ENCODE measurements around the gene TM7SF2.

Gene TM7SF2

DNA sequence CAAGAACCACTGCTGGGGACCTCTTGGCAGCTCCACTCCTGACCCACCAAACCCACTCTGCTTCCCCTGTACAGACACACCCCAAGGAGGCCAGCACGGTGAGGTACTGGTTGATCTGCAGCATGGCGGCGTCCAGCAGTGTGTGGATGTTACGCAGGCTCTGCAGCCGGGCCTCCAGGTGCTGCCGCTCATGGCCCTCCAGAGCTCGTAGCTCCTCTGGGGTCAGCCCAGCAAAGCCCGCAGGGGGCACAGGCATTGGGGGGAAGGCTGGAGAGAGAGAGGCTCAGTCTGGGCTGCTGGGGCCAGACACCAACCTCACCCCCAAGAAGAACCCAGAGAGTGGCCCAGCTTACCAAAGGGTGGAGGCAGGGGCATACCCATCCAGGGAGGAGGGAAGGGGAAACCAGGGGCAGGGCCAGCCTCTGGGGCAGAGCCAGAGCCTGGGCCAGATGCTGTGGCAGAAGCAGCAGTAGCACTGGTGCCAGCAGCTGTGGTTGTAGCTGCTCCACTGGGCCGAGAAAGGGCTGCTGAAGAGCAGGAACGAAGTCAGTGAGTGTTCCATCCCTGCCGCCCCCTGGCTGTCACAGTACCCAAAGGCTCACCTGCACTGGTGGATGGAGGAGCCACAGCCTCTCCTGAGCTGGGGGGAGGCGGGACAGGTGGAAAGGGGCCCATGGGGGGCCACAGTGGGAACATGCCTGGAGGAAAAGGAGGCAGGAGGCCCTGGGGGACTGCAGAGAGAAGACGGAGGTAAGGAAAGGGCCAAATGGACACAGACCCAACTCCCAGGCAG lies 18.2 kb downstream of the TM7SF2 start:
- no peaks in the 10 kb centered on the region for H3K9me3 ChIP-seq (ENCODE audit: control insufficient read depth in 1 of 2, low read length in 2 of 2)
- peaks cover 21 to 30% of the 10 kb centered on the region in 2 donors for H3K4me1 ChIP-seq (ENCODE audit: control insufficient read depth in 1 of 2, insufficient read depth in 2 of 2, low read length in 2 of 2)
- H3K27me3 ChIP-seq (ENCODE audit: control insufficient read depth in 1 of 2, insufficient read depth in 2 of 2, low read length in 2 of 2): no peaks in the 10 kb centered on the region
- no peak overlapping the region for H3K27ac ChIP-seq (ENCODE audit: low read depth, low read length)
- peaks cover 61 to 81% of the 10 kb centered on the region in 2 donors for H3K36me3 ChIP-seq (ENCODE audit: control insufficient read depth in 1 of 2, insufficient read depth in 2 of 2, low read length in 2 of 2)
- no peak overlapping the region for H3K4me3 ChIP-seq (ENCODE audit: low read depth in 1 of 2, low read length in 2 of 2)
- H3K9ac ChIP-seq (ENCODE audit: low read depth in 1 of 2, low read length in 2 of 2): no peak overlapping the region

DNA sequence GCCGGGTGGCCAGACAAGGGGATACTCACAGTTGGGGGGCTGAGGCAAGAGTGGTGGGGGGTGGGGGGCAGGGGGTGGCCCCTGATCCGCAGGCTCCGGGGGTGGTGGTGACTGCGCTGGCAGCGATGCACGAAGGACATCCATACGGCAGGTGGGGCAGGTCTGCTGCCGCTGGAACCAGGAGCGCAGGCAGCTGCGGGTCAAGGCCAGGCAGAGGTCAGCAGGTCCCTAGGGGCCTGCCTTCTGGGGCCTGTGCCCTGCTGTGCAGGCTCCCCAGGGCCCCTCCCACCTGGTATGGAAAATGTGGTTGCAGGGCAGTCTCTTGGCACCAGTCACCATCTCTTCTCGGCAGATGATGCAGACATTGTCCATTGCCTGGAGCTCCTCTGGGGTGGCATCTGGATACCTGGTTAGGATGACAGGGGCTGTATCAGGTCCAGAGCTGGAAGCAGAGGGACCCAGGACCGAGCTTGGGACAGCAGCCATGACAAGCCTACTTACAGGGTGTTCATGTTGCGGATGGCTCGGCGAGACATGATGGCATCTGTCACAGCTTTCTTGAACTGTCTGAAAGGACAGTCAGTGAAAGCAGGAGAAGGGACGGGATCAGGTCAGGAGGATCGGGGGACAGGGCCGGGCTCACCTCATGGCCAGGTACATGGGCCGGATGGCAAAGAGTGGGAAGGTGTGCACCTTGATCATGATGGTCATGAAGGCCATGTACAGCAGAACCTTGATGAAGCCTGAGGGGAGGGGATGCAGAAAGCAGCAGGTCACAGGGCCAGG lies 19.2 kb downstream of the TM7SF2 start:
- Histone ChIP-seq H3K4me3 (ENCODE audit: low read depth in 1 of 2, low read length in 2 of 2) (no peak overlapping the region), H3K9me3 (ENCODE audit: control insufficient read depth in 1 of 2, low read length in 2 of 2) (no peaks in the 10 kb centered on the region), H3K27me3 (ENCODE audit: control insufficient read depth in 1 of 2, insufficient read depth in 2 of 2, low read length in 2 of 2) (no peaks in the 10 kb centered on the region), H3K4me1 (ENCODE audit: control insufficient read depth in 1 of 2, insufficient read depth in 2 of 2, low read length in 2 of 2) (peaks cover 26 to 37% of the 10 kb centered on the region in 2 donors), H3K36me3 (ENCODE audit: control insufficient read depth in 1 of 2, insufficient read depth in 2 of 2, low read length in 2 of 2) (peaks cover 52 to 71% of the 10 kb centered on the region in 2 donors), H3K27ac (ENCODE audit: low read depth, low read length) (no peak overlapping the region), H3K9ac (ENCODE audit: low read depth in 1 of 2, low read length in 2 of 2) (no peak overlapping the region)

DNA sequence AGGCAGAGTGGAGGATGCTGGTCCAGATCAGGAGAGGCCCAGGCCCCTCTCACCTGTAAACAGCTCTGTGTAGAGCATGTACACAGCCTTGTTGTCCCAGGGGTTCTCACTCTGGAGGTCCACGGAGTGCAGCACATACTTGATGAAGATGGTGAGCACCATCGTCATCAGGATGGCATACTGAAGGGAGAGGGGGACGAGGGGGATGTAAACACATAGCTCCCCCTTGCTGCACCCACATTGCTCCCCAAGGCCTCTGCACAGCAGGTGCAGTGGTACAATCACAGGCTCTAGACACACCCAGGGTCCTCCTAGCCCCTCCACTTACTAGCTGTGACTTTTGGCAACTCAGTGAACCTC lies 19.7 kb downstream of the TM7SF2 start:
- H3K4me3 ChIP-seq (ENCODE audit: low read depth in 1 of 2, low read length in 2 of 2): no peak overlapping the region
- no peaks in the 10 kb centered on the region for H3K27me3 ChIP-seq (ENCODE audit: control insufficient read depth in 1 of 2, insufficient read depth in 2 of 2, low read length in 2 of 2)
- peaks cover 31 to 41% of the 10 kb centered on the region in 2 donors for H3K4me1 ChIP-seq (ENCODE audit: control insufficient read depth in 1 of 2, insufficient read depth in 2 of 2, low read length in 2 of 2)
- H3K9ac ChIP-seq (ENCODE audit: low read depth in 1 of 2, low read length in 2 of 2): no peak overlapping the region
- peaks cover 51 to 65% of the 10 kb centered on the region in 2 donors for H3K36me3 ChIP-seq (ENCODE audit: control insufficient read depth in 1 of 2, insufficient read depth in 2 of 2, low read length in 2 of 2)
- no peak overlapping the region for H3K27ac ChIP-seq (ENCODE audit: low read depth, low read length)
- H3K9me3 ChIP-seq (ENCODE audit: control insufficient read depth in 1 of 2, low read length in 2 of 2): no peaks in the 10 kb centered on the region

DNA sequence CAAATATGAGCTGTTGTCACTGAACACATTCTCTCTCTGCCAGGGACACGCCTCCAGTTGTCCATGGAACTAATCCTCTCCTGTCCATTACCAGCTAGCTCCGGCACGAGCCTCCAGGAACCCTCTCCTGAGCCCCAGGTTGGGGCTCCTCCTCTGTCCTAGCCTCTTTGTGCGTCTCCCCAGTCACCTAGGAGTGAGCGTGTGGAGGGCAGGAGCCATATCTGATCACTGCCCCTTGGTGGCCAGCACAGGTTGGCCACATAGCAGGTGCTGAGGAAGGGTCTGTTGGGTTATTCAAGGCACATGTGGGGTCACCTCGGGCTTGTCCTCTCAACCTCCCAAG lies 20.2 kb downstream of the TM7SF2 start:
- peaks cover 47 to 61% of the 10 kb centered on the region in 2 donors for H3K36me3 ChIP-seq (ENCODE audit: control insufficient read depth in 1 of 2, insufficient read depth in 2 of 2, low read length in 2 of 2)
- no peak overlapping the region for H3K27ac ChIP-seq (ENCODE audit: low read depth, low read length)

DNA sequence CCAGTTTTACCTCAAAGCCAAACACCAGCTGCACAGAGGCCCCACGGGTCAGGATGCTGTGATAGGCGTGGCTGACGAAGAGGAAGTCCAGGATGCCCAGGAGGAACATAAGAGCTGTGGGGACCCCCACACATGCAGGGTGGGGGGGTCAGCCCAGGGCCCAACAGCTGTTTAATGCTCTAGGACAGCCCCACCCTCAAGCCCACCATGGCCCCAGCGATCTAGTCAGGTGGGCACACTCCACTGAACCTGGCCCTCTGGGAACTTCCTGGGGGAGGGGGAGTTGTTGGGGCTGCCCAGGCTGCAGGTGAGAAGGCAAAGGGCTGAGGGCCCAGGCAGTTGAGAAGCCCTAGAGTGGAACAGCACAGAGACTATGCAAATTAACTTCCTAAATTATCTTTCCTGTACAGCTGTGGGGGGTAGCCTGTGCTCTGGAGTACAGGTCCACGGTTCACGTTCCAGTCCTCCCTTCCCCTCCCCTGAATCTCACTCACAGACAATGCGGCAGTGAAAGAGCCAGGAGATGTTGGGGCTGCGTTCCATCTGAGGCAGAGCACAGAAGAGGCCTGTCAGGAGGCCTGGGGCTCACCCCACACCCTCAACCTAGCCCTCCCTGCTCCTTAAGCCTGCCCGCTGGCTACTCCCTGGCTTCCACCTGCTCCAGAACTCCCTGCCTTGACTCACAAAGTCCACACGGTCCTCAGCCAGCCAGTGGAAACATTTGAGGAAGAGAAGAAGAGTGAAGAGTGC lies 20.7 kb downstream of the TM7SF2 start:
- Histone ChIP-seq H3K9ac (ENCODE audit: low read depth in 1 of 2, low read length in 2 of 2) (peak overlapping the region; percentile 85 to 99), H3K4me1 (ENCODE audit: control insufficient read depth in 1 of 2, insufficient read depth in 2 of 2, low read length in 2 of 2) (peaks cover 31 to 46% of the 10 kb centered on the region in 2 donors), H3K4me3 (ENCODE audit: low read depth in 1 of 2, low read length in 2 of 2) (peak overlapping the region; percentile 78 to 94), H3K9me3 (ENCODE audit: control insufficient read depth in 1 of 2, low read length in 2 of 2) (no peaks in the 10 kb centered on the region), H3K27ac (ENCODE audit: low read depth, low read length) (peak overlapping the region; percentile 46), H3K36me3 (ENCODE audit: control insufficient read depth in 1 of 2, insufficient read depth in 2 of 2, low read length in 2 of 2) (peaks cover 45 to 55% of the 10 kb centered on the region in 2 donors), H3K27me3 (ENCODE audit: control insufficient read depth in 1 of 2, insufficient read depth in 2 of 2, low read length in 2 of 2) (no peaks in the 10 kb centered on the region)

More for the DNA sequence above, 20.2 kb downstream of the TM7SF2 start:
- Histone ChIP-seq H3K4me1 (ENCODE audit: control insufficient read depth in 1 of 2, insufficient read depth in 2 of 2, low read length in 2 of 2) (peaks cover 33 to 46% of the 10 kb centered on the region in 2 donors), H3K27me3 (ENCODE audit: control insufficient read depth in 1 of 2, insufficient read depth in 2 of 2, low read length in 2 of 2) (no peaks in the 10 kb centered on the region), H3K4me3 (ENCODE audit: low read depth in 1 of 2, low read length in 2 of 2) (no peak overlapping the region), H3K9me3 (ENCODE audit: control insufficient read depth in 1 of 2, low read length in 2 of 2) (no peaks in the 10 kb centered on the region), H3K9ac (ENCODE audit: low read depth in 1 of 2, low read length in 2 of 2) (no peak overlapping the region)

DNA sequence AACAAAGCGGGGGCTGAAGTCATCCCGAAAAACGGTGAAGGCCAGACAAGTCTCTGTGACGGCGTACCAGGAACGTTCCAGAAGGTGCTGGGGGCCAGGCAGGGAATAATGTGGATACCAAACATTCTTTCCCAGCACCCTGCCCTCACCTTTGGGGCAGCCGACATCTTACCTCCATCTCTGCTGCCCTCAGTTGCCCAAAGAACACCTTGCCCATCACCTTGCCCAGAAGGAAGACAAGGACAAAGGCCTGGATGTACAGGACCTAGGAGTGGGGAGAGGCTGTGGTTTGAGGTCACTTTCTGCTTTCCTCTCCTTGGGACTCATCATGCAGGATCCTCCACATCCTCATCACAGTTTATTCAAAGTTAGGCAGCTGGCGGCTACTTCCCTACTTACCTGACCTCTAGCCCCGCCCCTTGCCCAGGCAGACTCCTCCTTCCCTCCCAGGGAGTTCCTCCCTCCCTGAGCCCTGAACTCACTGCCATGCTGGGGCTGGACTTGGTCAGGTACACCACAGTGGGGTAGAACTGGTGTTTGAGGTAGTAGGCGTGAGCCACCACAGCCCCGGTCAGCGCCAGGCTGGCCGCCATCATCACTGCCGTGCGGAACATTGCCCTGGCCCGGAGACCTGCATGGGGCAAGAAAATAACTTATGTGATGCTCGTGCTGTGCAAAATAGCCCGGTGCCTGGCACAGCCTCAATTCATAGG lies 21.5 kb downstream of the TM7SF2 start:
- Histone ChIP-seq H3K27ac (ENCODE audit: low read depth, low read length) (peak overlapping the region; percentile 97), H3K9me3 (ENCODE audit: control insufficient read depth in 1 of 2, low read length in 2 of 2) (no peaks in the 10 kb centered on the region), H3K4me1 (ENCODE audit: control insufficient read depth in 1 of 2, insufficient read depth in 2 of 2, low read length in 2 of 2) (peaks cover 31 to 46% of the 10 kb centered on the region in 2 donors), H3K4me3 (ENCODE audit: low read depth in 1 of 2, low read length in 2 of 2) (peak overlapping the region; percentile 78 to 94), H3K9ac (ENCODE audit: low read depth in 1 of 2, low read length in 2 of 2) (peak overlapping the region; percentile 85 to 99), H3K36me3 (ENCODE audit: control insufficient read depth in 1 of 2, insufficient read depth in 2 of 2, low read length in 2 of 2) (peaks cover 39 to 49% of the 10 kb centered on the region in 2 donors), H3K27me3 (ENCODE audit: control insufficient read depth in 1 of 2, insufficient read depth in 2 of 2, low read length in 2 of 2) (no peaks in the 10 kb centered on the region)

DNA sequence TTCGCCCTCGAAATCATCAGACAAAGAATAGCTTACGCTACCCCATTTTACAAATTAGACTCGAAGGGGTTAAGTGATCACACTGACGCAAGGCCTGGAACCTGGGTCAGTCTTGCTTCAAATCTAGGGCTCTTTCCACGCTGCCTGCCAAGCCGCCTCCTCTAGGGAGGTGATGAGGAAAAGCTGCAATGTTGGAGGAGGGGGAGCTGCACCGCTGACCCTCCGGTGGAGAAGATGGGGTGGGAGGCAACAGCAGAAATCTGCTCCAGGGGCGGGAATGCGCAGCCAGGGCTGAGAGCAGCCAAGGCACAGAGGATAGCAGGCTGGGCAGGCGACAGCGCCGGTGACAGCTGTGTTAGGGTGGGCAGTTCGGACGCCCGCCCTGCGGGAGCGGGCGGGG lies 22.1 kb downstream of the TM7SF2 start:
- Histone ChIP-seq H3K27ac (ENCODE audit: low read depth, low read length) (peak overlapping the region; percentile 97), H3K36me3 (ENCODE audit: control insufficient read depth in 1 of 2, insufficient read depth in 2 of 2, low read length in 2 of 2) (peaks cover 33 to 43% of the 10 kb centered on the region in 2 donors), H3K27me3 (ENCODE audit: control insufficient read depth in 1 of 2, insufficient read depth in 2 of 2, low read length in 2 of 2) (no peaks in the 10 kb centered on the region), H3K4me1 (ENCODE audit: control insufficient read depth in 1 of 2, insufficient read depth in 2 of 2, low read length in 2 of 2) (peaks cover 31 to 46% of the 10 kb centered on the region in 2 donors), H3K9me3 (ENCODE audit: control insufficient read depth in 1 of 2, low read length in 2 of 2) (no peaks in the 10 kb centered on the region), H3K9ac (ENCODE audit: low read depth in 1 of 2, low read length in 2 of 2) (peak overlapping the region; percentile 85 to 99), H3K4me3 (ENCODE audit: low read depth in 1 of 2, low read length in 2 of 2) (peak overlapping the region; percentile 78 to 94)

DNA sequence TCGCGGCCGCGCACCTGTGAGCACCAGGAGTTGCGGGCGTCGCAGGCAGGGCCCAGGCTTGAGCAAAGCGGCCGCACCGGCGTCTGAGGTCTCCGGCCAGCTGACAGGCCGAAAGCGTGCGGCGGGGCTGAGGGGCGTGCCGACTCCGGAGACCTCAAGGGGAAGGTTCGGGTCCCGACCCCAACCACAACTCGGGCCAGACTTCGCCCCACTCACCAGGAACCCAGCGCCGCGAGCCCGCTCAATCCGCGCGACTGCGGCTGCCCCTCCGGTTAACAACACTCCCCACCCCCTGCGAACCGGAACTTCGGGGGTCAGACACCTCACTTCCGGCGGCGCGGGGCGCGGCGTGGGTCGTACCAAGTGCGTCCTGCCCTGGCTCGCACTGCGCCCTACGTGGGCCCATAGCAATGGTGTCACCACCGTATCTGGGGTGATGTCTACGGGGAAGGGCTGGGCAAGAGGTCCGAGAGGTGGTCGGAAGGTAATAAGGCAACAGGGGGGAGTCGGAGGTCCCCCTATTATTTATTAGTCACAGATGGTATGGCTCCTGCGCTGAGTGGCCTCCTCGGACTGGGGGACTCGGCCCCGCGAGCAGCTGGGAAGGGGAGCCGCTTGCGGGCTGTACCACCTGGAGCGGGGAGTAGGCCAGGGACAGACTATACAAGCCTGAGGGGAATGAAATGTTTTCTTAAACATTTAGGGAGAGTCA lies 22.7 kb downstream of the TM7SF2 start, which contains the start of gene SYVN1:
SYVN1 (minus strand) TSS at position 280 of the 712 bp plus-strand sequence. CDS start 918 bp downstream, outside the sequence.
- Histone ChIP-seq H3K4me3 (ENCODE audit: low read depth in 1 of 2, low read length in 2 of 2) (peak within 1 kb of the TSS; percentile 78 to 94), H3K4me1 (ENCODE audit: control insufficient read depth in 1 of 2, insufficient read depth in 2 of 2, low read length in 2 of 2) (peaks cover 31 to 46% of the 10 kb centered on the region in 2 donors), H3K9me3 (ENCODE audit: control insufficient read depth in 1 of 2, low read length in 2 of 2) (no peaks in the 10 kb centered on the region), H3K27me3 (ENCODE audit: control insufficient read depth in 1 of 2, insufficient read depth in 2 of 2, low read length in 2 of 2) (no peaks in the 10 kb centered on the region), H3K36me3 (ENCODE audit: control insufficient read depth in 1 of 2, insufficient read depth in 2 of 2, low read length in 2 of 2) (peaks cover 28 to 36% of the 10 kb centered on the region in 2 donors), H3K9ac (ENCODE audit: low read depth in 1 of 2, low read length in 2 of 2) (peak within 1 kb of the TSS; percentile 85 to 99), H3K27ac (ENCODE audit: low read depth, low read length) (peak within 1 kb of the TSS; percentile 97)

All from duodenal mucosa (tissue), 2 donors.